Epidermal melanocyte (primary cell): ENCODE results near the gene FAXDC2.

Source experiments
- DNase-seq: peaks from one replicate; pipeline ENCODE4 v3.0.0; 2011; ENCODE audit warnings: low spot score; ENCODE audit not compliant: insufficient read length

FAXDC2 gene

DNA sequence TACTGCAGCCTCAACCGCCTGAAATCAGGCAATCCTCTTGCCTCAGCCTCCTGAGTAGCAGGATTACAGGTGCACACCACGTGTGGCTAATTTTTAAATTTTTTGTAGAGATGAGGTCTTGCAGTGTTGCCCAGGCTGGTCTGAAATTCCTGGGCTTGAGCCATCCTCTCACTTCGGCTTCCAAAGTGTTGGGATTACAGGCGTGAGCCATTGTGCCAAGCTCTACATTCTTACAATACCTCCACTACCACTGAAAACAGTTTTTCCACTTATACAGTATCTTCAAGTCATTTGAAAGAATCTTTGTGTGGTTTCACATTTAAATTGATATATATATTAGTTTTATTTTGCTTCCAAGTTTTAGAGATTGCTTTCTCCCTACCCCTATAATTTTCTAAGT is 52.6 kb downstream of the FAXDC2 start:
- DNase-seq = no peak

DNA sequence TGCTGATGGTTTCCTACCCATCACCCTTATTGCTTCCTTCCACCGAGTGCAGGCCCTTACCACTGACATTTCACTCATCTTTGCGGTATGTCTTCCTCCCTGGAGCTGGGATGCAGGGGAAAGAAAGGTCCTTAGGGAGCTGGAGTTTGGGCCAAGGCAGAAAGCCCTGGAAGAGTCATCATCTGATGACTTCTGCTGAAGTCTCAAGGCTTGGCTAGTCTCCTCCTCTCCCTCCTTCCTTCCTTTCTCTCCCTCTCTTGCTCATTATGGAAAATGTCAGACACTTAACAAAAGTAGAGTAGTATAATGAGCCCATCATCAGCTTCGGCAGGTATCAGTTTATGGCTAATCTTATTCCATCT is 55.2 kb downstream of the FAXDC2 start:
- no peak for DNase-seq

DNA sequence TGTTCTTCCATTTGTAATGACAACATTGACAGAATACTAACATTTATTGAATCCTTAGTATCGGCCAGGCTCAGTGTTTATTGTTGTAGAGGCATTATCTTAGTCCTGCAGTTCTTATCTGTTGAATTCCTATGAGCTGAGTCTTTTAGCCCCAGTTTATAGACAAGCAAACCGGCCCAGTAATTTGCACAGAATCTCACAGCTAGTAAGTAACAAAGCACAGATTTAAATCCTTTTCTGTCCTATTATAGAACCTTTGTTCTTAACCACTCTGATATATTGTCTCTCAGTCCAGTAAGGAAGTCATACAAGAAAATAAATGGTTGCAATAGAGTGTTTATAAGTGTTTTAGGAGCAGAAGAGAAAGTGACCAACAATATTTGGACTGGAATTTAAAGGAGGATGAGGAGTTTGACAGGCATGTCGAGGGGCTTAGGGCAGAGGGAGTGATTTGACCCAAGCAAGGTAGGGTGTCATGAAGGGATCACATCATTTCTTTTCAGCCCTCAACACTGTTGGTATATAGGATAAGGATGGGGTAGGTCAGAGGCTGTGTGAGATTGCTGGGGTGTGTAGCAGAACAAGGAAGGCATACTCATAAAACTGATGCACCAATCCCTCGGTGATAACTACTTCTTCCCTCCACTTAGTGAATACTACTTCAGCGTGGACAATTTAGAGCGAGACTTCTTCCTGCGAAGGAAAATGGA is 55.7 kb downstream of the FAXDC2 start:
- no peak for DNase-seq

DNA sequence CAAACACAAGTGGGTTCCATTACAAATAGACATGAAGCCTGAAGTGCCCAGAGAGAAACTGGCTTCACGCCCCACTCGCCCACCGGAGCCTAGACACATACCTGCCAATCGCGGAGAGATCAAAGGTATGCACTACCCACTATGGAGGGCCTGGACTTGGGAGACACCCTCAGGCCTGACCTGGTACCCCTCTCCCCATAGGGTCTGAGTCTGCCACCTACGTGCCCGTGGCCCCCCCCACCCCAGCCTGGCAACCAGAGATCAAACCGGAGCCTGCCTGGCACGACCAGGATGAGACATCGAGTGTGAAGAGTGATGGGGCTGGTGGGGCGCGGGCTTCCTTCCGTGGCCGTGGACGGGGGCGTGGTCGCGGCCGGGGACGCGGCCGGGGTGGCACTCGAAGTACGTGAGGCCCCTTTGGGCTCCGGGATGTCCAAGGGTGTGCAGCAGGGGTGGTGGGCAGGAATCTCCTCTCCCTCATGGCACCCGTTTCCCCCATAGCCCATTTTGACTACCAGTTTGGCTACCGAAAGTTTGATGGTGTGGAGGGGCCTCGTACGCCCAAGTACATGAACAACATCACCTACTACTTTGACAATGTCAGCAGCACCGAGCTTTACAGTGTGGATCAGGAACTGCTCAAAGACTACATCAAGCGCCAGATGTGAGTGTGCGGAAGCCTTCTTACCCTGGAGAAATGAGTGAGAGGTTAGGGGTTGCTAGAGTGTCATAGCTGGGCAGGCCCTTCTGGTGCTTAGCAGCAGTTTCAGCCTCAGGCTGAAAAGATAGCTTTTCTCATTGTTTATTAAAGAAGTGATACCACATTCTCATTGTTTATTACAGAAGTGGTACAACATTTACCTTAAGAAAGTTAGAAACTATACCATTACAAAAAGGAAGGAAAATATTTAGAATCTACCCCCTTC is 56.5 kb downstream of the FAXDC2 start:
- DNase-seq = no peak

DNA sequence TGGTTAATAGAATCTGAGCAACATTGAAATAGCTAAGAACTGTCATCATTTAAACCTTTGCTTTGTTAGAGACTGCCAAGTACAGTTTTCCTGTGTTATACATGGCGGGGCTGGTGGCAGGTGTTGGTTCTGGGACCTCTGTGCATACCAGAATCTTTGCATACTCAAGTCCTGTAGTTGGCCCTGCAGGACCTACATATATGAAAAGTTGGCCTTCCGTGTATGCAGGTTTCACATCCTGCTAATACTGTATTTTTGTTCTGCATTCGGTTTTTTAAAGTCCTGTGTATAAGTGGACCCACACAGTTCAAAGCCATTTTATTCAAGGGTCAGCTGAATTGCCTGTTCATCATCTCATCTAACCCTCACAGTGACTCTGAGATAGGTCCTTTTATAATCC is 58.9 kb downstream of the FAXDC2 start:
- no peak for DNase-seq

DNA sequence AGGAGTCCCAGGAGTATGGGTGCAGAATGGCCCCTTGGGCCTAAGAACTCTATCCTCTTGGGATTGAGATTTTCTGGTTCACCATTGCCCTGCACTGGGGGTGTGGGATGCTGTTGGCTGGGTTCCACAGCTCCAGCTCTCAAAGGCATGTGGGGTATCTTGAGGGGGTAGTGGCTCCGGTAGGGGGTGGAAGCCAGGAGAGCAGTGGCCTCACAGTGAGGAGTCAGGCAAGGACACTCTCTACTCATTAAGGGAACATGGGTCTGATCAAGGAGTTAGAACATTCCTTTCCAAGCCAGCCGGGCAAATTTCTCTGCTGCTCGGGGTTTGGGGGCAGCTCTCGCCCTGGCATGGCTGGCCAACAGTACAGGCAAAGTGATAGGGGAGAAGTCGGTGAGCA is 62.2 kb downstream of the FAXDC2 start:
- DNase-seq = no peak

DNA sequence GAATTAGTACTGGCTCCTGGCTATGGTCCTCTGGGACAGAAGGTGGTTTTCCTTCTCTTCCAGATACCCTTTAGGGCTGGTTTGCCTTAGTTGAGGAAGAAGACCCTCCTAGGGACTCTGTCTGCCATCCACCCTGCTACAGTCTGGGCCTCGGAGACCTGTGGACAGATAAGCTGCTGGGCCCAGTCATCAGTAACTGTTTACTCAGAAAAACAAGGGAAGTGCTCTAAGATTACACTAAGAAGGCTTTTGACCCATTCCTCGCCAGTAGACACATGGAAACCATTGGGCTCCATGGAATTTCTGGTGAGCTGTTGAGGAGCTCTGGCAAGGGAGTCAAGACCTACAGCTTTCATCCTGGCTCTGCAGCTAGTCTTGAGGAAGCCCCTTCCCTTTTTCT is 64.0 kb downstream of the FAXDC2 start:
- DNase-seq = no peak

DNA sequence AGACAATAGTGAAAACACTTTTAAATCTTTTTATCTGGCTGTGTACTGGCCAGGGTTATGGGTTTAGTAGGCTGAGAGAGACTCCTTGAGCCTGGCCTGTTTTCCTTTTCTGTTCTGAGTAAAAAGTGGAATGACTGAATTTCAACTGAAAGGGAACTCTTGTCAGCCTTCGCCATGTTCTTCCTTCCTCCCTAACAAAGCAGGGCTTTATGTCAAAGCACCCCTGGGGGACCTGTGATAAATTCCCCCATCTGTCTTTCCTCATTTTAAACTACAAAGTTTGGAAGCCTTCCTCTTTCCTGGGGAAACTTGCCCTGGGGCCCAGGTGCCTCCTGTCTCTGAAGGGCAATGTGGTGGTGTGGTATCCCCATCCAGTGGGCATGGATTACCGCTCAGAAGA is 65.5 kb downstream of the FAXDC2 start:
- DNase-seq = peak; percentile 61

DNA sequence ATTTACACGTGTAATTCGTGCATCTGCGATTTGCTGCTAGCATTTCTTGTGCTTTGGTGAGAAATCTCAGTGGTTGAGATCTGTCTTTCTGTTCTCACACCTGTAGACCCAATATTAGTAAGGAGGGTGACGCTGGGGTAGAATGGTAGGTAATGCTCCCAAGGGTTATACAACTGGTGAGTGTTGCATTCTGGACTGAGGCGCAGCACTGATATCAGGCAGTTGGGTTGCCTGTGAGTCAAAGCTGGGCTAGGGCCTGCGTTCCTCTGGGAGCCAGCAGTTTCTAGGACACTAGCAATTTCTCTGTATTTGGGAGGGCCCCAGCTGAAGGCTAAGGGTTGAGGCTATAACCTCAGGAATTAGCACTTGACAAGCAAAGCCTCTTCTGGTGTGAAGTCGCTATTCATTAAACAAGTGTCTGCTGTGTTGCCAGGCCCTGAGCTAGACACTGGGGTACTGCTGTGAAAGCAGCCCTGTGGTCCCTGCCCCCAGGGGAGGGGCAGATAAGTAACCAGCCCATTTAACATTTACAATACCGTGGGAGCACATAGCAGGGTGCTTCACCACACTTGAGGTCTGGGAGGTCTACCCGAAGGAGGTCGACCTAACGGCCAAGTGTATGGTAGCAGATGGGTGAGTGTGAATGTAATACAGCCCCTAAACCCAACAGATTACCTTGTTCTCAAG is 66.5 kb downstream of the FAXDC2 start:
- DNase-seq = peak; percentile 40

DNA sequence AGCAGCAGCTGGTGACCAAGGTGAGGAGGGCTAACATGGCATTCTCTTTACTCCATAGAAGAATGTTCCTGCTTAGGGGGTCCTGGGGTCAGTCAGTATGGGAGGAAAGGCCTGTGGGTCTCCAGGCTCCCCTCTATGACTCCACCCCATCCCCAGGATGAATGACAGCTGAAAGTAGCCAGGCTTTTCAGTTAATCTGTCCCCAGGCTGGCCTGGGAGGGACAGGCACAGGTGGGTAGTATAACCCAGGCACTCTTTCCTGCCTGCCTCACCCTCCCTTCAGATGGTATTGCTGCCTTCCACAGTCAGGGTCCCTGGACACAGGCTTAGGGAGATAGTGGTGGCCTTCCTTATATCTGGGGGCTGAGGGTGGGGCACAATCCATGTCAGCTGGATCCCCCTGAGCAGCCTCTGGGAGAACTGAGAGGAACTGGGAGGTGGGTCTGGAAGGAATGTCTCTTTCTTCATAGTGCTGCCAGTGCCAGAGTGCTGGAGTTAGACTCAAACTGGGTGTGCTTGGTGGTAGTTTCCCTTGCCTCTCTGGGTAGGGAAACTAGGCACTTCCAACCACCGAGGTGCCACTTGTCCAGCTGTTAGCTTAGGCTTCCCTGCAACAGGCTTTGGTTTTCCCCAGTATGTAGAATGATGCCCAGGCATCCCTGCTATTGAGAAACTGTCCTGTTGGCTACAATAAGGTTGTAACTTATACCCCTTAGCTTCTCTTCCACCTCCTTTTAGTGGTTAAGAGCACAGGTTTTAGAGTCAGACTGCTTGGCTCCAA is 67.4 kb downstream of the FAXDC2 start:
- DNase-seq = no peak

DNA sequence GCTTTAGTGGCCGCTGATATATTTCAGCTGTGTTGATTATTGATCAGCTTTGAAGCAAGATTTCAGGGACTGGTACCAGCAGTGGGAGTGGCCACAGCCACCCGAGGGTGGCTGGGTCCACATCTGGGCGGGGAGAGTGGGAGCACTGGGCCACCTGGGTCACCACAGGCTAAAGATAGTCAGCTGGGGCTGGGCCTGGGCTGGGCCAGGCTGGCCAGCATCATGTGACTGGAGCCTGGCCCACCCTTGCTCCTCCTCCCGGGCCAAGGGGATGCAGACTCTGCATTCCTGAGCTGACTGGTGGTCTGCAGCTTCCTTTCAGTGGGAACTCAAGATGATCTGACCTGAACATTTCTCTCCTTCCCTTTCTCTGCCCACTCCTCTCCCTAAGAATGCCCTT is 68.1 kb downstream of the FAXDC2 start:
- DNase-seq = no peak

DNA sequence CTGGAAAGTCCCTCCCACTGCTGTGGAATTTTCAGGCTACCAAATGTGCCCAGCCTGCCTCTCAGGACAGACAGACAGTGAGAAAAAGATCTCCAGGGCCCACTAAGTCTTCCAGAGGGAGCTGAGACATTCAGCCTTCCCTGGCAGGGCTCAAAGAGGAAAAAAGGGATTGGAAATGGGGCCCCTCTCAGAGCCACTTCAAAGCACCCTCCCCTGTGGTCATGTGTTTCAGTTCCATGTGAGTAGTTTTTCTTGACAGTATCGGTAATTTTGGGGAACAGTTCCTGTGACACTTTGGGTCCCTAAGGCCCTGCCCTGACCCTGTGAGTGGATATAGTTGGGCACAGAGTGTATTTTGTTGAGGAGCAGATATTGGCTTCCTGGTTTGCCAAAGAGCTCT is 70.3 kb downstream of the FAXDC2 start:
- DNase-seq = no peak

DNA sequence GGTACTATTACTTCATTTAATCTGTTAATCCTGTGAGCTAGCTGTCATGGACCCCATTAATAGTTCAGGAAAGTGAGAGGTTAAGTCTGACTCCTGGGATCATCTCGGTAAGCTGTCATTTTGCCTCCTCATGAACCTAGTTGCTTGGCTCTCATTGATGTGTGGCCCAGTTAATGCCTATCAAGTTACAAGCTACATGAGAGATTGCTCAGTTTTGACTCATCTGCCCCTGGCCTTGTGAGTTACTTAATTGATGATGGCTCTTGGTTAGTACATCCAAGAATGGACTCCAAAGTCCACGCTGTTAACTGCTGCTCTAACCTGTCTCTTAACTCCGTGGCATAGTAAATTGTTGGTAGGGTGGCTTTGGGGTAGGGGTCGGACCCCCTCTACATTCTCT is 71.3 kb downstream of the FAXDC2 start:
- DNase-seq = no peak

DNA sequence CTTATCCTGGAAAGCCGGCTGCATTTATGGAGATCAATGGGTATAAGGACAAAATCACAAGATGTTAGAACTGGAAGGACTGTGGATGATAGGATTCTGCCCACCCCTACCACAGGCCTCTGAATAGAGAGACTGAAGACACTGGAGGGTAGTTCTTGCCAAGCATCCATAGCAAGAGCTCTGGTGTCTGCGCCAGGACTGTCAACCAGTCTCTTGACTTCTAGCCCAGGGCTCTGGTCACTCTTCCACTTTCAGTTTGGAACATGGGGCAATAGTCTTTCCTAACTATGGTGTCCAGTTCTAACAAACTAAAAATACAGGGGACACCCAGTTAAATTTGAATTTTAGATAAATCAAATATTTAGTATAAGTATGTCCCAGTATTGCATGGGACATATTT is 71.9 kb downstream of the FAXDC2 start:
- DNase-seq = no peak

DNA sequence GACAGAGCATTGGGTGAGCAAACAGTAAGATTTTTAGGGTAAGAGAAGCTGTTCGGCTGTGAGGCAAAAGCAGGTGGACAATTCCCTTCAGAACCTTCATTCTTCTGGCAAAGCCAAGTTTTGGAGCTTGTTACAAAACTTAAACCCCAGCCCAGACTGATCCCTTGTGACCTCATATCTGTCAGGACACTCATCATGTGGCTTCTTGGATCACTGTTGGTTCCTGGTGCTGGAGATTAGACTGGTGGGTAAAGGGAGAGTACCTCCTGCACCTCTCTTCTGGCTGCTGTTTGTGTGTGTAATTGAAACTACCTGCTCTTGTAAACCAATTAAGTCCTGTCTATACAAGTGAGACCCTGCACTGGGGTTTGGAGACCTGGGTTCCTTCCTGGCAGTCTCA is 74.2 kb downstream of the FAXDC2 start:
- no peak for DNase-seq

DNA sequence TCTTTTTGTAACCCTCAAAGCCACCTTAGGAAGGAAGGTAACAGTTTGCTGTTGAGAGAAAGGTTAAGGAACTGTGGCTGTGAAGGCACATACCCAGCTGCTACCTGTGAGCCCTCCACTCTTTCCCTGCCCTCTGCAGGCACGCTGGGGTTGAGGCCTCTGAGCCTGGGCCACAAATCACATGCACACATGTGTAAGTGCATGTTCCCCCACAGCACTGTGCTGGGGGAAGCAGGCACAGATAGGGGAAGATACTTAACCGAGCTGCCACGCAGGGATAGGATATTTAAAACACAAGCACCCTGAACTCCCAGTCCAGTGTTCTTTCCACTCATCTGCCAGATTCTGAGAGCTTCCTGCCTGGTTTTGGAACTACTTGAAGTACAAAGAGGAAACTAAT is 77.1 kb downstream of the FAXDC2 start:
- no peak for DNase-seq

DNA sequence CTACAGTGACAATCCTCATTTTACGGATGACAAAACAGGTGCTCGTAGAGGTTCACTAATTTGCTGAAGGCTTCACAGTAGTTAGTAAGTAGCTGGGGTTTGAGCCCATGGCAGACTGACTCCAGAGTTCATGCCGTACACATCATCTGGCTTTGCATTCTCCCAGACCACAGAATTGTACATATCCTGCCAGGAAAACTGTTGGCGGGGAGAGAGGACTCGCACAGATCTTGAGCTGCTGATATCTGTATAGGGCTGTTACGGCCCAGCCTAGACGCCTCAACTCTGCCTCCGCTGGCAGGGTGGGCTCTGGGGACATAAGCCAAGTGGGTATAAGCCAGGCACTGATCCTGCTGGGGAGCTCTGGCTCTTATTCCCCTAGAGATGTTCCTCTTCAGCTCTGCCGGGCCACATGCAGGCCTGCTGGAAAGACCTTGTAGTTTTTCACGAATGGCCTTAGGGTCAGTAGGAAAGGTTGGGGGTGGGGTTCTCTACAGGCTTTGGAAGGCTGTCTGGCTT is 79.0 kb downstream of the FAXDC2 start:
- DNase-seq = no peak

DNA sequence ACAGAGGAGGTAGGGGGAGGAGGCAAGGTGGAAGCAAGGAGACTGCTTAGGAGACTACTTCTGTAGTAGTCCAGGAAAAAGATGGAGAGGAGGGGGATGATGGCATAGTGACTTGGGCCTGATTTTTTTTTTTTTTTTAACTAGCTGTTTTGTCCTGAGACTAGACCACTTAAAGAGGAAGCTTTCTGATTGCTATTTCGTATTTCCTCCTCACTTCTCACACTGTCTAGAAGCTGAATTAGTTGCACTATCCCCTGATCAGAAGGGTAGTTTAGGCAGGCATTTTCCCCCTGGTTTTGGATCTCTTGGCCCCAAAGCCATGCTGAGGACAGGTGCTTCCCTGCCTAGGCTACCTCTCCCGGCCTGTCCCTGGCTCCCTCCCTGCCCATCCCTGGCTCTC is 80.3 kb downstream of the FAXDC2 start:
- no peak for DNase-seq
